NT2/D1 (cell line): ENCODE measurements around the gene ODC1.

Experiments used
- DNase-seq: peaks from one replicate; pipeline ENCODE4 v3.0.0-alpha.2; 2011; ENCODE audit warnings: low read depth, low spot score
- H3K27me3 ChIP-seq: 2 replicates; pipeline ENCODE4 v1.6.0; 2011; ENCODE audit warnings: mild to moderate bottlenecking; ENCODE audit not compliant: insufficient read length, insufficient read depth
- H3K36me3 ChIP-seq: 2 replicates; pipeline ENCODE4 v1.6.1; 2011; ENCODE audit warnings: mild to moderate bottlenecking, low read length, mixed read lengths; ENCODE audit not compliant: insufficient read depth, insufficient read length
- H3K4me1 ChIP-seq: 2 replicates; pipeline ENCODE4 v1.5.1; 2011; ENCODE audit not compliant: insufficient read depth, insufficient read length
- H3K4me3 ChIP-seq: 2 replicates; pipeline ENCODE4 v1.5.1; 2011; ENCODE audit warnings: low read depth; ENCODE audit not compliant: insufficient read length
- H3K9ac ChIP-seq: 2 replicates; pipeline ENCODE4 v1.6.0; 2011; ENCODE audit warnings: low read depth; ENCODE audit not compliant: insufficient read length
- H3K9me3 ChIP-seq: 2 replicates; pipeline ENCODE4 v1.5.1; 2011; ENCODE audit warnings: mild to moderate bottlenecking, low read length; ENCODE audit not compliant: insufficient read depth
- SUZ12 ChIP-seq: IDR thresholded peaks from 2 replicates; pipeline ENCODE4 v1.6.1; 2011; ENCODE audit not compliant: insufficient read length, insufficient read depth; ENCODE audit errors: extremely low read depth
- YY1 ChIP-seq: IDR thresholded peaks from 2 replicates; pipeline ENCODE4 v1.6.1; 2011; ENCODE audit not compliant: insufficient read length, insufficient read depth
- ZNF274 ChIP-seq: IDR thresholded peaks from 2 replicates; pipeline ENCODE4 v1.6.1; 2011; ENCODE audit warnings: mild to moderate bottlenecking, low read depth, low read length

ODC1 gene

DNA sequence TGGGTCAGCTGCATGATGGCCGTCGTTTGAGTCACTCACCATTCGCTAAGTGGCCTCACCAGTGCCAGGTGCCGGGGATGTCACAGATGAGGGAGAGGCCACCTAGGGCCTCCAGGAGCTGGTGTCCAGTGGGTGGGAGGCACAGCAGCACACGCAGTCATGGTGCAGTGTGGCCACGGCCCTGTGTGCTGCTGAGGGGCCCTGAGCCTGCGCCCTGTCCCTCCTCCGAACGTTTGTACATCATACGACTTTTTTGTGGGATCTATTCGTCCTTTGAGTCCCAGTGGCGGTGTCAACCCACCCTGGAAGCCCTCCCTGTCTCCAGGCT, 30.1 kb upstream of the ODC1 start:
- H3K27me3 ChIP-seq, result peaks cover 81% of the 10 kb centered on the region
- no peak overlapping the region for H3K9ac ChIP-seq
- TF ChIP-seq SUZ12 (no peak), ZNF274 (no peak), YY1 (no peak)
- no peaks in the 10 kb centered on the region for H3K9me3 ChIP-seq
- H3K4me3 ChIP-seq, result no peak overlapping the region
- no peak for DNase-seq
- H3K36me3 ChIP-seq, result no peaks in the 10 kb centered on the region
- H3K4me1 ChIP-seq, result peaks cover 15% of the 10 kb centered on the region

GRCh38 chr2:10477443-10478297, 29.5 kb upstream of the ODC1 start:
- H3K27me3 ChIP-seq, result peaks cover 82% of the 10 kb centered on the region
- no peak overlapping the region for H3K9ac ChIP-seq
- no peaks in the 10 kb centered on the region for H3K9me3 ChIP-seq
- TF ChIP-seq YY1, result no peak
- no peak for TF ChIP-seq SUZ12
- no peak for TF ChIP-seq ZNF274
- peaks cover 15% of the 10 kb centered on the region for H3K4me1 ChIP-seq
- H3K4me3 ChIP-seq, result no peak overlapping the region
- H3K36me3 ChIP-seq, result no peaks in the 10 kb centered on the region
- no peak for DNase-seq

GRCh38 chr2:10476723-10477442, 28.8 kb upstream of the ODC1 start:
- peaks cover 15% of the 10 kb centered on the region for H3K4me1 ChIP-seq
- no peak for DNase-seq
- no peaks in the 10 kb centered on the region for H3K9me3 ChIP-seq
- H3K4me3 ChIP-seq, result no peak overlapping the region
- H3K36me3 ChIP-seq, result no peaks in the 10 kb centered on the region
- no peak for TF ChIP-seq ZNF274
- no peak for TF ChIP-seq SUZ12
- no peak for TF ChIP-seq YY1
- peaks cover 79% of the 10 kb centered on the region for H3K27me3 ChIP-seq
- no peak overlapping the region for H3K9ac ChIP-seq

- H3K27me3 ChIP-seq, result peaks cover 70% of the 10 kb centered on the region
- peaks cover 15% of the 10 kb centered on the region for H3K4me1 ChIP-seq
- no peak overlapping the region for H3K9ac ChIP-seq
- H3K36me3 ChIP-seq, result no peaks in the 10 kb centered on the region
- H3K9me3 ChIP-seq, result no peaks in the 10 kb centered on the region
- TF ChIP-seq ZNF274 (no peak), SUZ12 (no peak), YY1 (no peak)
- no peak overlapping the region for H3K4me3 ChIP-seq
- DNase-seq, result no peak
Observed at GRCh38 chr2:10475811-10476660, 27.9 kb upstream of the ODC1 start.

DNA sequence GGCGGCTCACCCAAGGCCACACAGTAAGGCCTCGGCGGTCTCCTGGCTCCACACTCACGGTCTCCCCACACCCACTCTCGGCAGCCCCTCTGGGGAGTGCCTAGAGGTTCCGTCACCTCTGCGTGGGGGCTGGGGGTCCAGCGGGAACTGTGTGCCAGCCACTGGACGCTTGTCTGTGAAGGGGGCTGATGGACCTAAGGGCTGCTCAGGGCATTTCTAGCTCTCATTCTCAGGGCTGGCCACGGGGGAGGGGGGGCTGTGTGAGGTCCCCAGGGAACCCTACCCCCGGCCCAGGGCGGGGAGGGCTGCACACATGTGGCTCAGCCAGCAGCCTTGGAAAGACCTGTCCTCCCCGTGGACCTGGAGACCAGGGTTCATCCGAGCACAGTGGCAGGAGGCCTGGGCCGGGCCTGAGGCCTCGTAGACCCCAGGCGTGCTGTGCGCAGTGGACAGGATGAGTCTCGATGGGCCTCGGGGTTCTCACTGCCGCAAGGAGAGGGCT, 27.1 kb upstream of the ODC1 start:
- no peaks in the 10 kb centered on the region for H3K9me3 ChIP-seq
- no peak overlapping the region for H3K9ac ChIP-seq
- no peak overlapping the region for H3K4me3 ChIP-seq
- peaks cover 63% of the 10 kb centered on the region for H3K27me3 ChIP-seq
- no peaks in the 10 kb centered on the region for H3K36me3 ChIP-seq
- DNase-seq, result no peak
- no peak for TF ChIP-seq SUZ12
- peaks cover 15% of the 10 kb centered on the region for H3K4me1 ChIP-seq

DNA sequence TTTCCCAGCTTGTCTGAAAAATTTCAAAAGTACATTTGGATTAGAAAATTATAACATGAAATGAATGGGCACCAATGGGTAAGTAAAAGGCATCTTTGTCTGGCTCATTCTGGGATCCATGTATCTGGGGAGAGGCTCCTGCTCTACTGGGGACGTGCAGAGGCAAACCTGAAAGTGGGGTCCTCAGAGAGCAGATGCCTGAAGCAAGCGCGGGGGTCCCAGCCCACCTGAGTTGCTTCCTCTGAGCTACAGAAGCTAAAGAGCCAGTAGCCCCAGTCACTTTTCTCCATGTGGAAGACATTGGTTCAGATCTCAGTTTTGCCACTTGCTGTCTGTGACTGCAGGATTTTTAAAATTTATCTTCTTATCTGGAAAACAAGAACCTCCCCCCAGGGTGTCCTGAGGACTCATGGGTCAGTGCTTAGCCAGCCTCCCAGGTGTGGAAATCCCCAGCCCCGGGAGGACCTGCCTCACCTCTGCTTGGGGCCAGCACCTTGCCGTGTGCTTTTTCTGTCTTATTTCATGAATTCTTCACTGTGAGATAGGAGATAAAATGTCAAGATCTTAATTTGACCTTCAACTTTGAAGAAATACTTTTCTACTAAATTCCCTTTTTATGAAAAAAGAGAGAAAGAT, 25.1 kb upstream of the ODC1 start:
- peaks cover 14% of the 10 kb centered on the region for H3K4me1 ChIP-seq
- H3K4me3 ChIP-seq, result no peak overlapping the region
- TF ChIP-seq SUZ12 (no peak), YY1 (no peak), ZNF274 (no peak)

More for the DNA sequence above, 25.1 kb upstream of the ODC1 start:
- no peaks in the 10 kb centered on the region for H3K36me3 ChIP-seq
- no peak overlapping the region for H3K9ac ChIP-seq
- H3K27me3 ChIP-seq, result peaks cover 43% of the 10 kb centered on the region
- no peak for DNase-seq
- no peaks in the 10 kb centered on the region for H3K9me3 ChIP-seq
